ENCODE measurements around the gene OR56B1. TPM values are rescaled to one million over a fixed set of nuclear protein-coding genes. Genes with fewer than 3 reads are reported as not detected.

OR56B1 gene
- total and polyA plus RNA-seq, 2 of the 8 experiments (the other 6 are each of a cell fraction or from before 2014, with no cell fraction given): 0.20 TPM; not detected in 1

- no peak for TF ChIP-seq NANOG (IDR thresholded peaks at IDR 0.05; ENCODE audit: insufficient read depth, low read depth, low read length, poor library complexity, severe bottlenecking)
- TF ChIP-seq TCF12 (IDR thresholded peaks at IDR 0.05; ENCODE audit: low read depth, low read length): no peak
- no peak for TF ChIP-seq MAFK (IDR thresholded peaks at IDR 0.05; ENCODE audit: low read depth, low read length)
- TF ChIP-seq TAF1 (IDR thresholded peaks at IDR 0.05; ENCODE audit: low read depth, low read length): no peak
These were observed 1.6 kb downstream of the OR56B1 start (continued) for GRCh38 chr11:5737670-5738392.

All from H1 (cell line).